Suprapubic skin (tissue), 4 donors: ENCODE data around the gene INSL3. TPM values are rescaled to one million over a fixed set of nuclear protein-coding genes. Genes with fewer than 3 reads are reported as not detected.

ENCODE experiments used
- DNase-seq, 2 donors: peaks; one replicate each; pipeline ENCODE4 v3.0.0-alpha.2; 2019; ENCODE audit warnings: low spot score in 2 of 2
- H3K27ac ChIP-seq: fragments of 200-600 bp; sonication (generic); one replicate; pipeline ENCODE4 v1.5.1; 2019
- H3K27me3 ChIP-seq: fragments of 200-600 bp; sonication (generic); one replicate; pipeline ENCODE4 v1.5.1; 2019
- H3K36me3 ChIP-seq: fragments of 200-600 bp; sonication (generic); one replicate; pipeline ENCODE4 v1.5.1; 2019
- H3K4me1 ChIP-seq: fragments of 200-600 bp; sonication (generic); one replicate; pipeline ENCODE4 v1.5.1; 2019
- H3K4me3 ChIP-seq: fragments of 200-600 bp; sonication (generic); one replicate; pipeline ENCODE4 v1.5.1; 2019; ENCODE audit warnings: mild to moderate bottlenecking
- H3K9me3 ChIP-seq: fragments of 200-600 bp; sonication (generic); one replicate; pipeline ENCODE4 v1.5.1; 2019
- EP300 ChIP-seq: sonication (generic); formaldehyde crosslinking; IDR thresholded peaks from one replicate; pipeline ENCODE4 v1.6.1; 2017; ENCODE audit warnings: antibody characterized with exemption
- POLR2A ChIP-seq, 2 donors: fragments of 450-650 bp; IDR thresholded peaks; one replicate each; pipeline ENCODE4 v1.6.1; 2017; ENCODE audit warnings: antibody characterized with exemption in 2 of 2, mild to moderate bottlenecking in 2 of 2, moderate library complexity in 2 of 2
- POLR2AphosphoS5 ChIP-seq, 3 donors: sonication (generic); formaldehyde crosslinking; IDR thresholded peaks; one replicate each; pipeline ENCODE4 v1.6.1; 2017; ENCODE audit warnings: antibody characterized with exemption in 3 of 3
- WGBS: methylation state at CpG from one replicate; pipeline ENCODE4 v1.1.5; 2018; 5-methylcytosine and 5-hydroxymethylcytosine counted together
- total RNA-seq, 4 donors: library from RNA; depleted of rRNA; stranded (reverse); fragments of >200 nt; gene quantifications; one replicate each; pipeline ENCODE4 v1.1.0, GENCODE V29; 2016
- TF ChIP-seq, protein P1 (sequence below), 2 donors: fragments of 200-600 bp in 1 of 2; fragments of 450-650 bp in 1 of 2; sonication (generic) in 1 of 2; IDR thresholded peaks; one replicate each; pipeline ENCODE4 v1.5.1; 2016 to 2019; ENCODE audit warnings: antibody characterized with exemption in 2 of 2, mild to moderate bottlenecking in 1 of 2, moderate library complexity in 1 of 2

Gene INSL3, protein sequence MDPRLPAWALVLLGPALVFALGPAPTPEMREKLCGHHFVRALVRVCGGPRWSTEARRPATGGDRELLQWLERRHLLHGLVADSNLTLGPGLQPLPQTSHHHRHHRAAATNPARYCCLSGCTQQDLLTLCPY
- not detected for total RNA-seq

DNA sequence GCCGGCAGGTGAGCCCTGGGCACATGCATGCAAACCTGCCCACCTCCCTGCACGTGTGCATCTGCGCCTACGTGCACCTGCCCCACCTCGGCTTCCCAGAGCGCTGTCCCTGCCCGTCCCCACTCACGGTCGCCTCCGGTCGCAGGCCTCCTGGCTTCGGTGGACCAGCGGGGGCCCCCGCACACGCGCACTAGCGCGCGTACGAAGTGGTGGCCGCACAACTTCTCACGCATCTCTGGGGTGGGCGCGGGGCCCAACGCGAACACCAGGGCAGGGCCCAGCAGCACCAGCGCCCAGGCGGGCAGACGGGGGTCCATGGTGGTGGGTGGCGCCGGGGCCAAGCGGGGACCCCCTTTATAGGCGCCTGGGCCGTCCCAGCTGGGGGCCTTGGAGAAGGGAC is at the start of gene INSL3:
Gene INSL3 (minus strand): TSS at position 330 of the 400 bp plus-strand sequence. CDS start 13 bp downstream, at position 317.
- DNase-seq, result no peak
- no peaks in the 10 kb centered on the region for H3K36me3 ChIP-seq
- no peak within 1 kb of the TSS for H3K27ac ChIP-seq
- H3K27me3 ChIP-seq, result peaks cover 19% of the 10 kb centered on the region
- H3K9me3 ChIP-seq, result no peaks in the 10 kb centered on the region
- no peak within 1 kb of the TSS for H3K4me3 ChIP-seq
- TF ChIP-seq EP300, result no peak
- TF ChIP-seq, protein P1, sequence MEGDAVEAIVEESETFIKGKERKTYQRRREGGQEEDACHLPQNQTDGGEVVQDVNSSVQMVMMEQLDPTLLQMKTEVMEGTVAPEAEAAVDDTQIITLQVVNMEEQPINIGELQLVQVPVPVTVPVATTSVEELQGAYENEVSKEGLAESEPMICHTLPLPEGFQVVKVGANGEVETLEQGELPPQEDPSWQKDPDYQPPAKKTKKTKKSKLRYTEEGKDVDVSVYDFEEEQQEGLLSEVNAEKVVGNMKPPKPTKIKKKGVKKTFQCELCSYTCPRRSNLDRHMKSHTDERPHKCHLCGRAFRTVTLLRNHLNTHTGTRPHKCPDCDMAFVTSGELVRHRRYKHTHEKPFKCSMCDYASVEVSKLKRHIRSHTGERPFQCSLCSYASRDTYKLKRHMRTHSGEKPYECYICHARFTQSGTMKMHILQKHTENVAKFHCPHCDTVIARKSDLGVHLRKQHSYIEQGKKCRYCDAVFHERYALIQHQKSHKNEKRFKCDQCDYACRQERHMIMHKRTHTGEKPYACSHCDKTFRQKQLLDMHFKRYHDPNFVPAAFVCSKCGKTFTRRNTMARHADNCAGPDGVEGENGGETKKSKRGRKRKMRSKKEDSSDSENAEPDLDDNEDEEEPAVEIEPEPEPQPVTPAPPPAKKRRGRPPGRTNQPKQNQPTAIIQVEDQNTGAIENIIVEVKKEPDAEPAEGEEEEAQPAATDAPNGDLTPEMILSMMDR (IDR thresholded peaks at IDR 0.05), result no peak
- TF ChIP-seq POLR2AphosphoS5 (IDR thresholded peaks at IDR 0.05), result no peak
- TF ChIP-seq POLR2A (IDR thresholded peaks at IDR 0.05), result no peak
- H3K4me1 ChIP-seq, result no peaks in the 10 kb centered on the region
- WGBS, result 79% methylated on average over 7 of the region's 34 CpGs

DNA sequence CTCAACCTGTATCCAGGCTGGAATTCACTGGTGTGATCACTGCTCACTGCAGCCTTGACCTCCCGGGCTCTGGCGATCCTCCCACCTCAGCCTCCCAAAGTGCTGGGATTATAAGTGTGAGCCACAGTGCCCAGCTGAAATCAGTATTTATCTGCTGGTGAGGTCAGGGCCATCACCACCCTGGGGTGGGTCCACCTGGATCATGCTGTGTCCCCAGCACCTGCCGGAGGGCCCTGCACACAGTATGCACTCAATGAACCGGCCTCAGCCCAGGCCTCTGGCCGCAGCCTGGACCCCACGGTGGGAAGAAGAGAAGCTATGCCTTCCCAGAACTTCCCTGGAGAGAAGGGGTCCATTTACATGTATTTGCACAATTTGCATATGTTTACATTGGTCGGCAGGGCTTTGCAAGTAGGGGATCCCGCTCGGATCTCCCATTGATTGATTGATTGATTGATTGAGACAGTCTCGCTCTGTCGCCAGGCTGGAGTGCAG is 47.8 kb upstream of the INSL3 start:
- DNase-seq, result no peak
- Histone ChIP-seq H3K27ac (no peak overlapping the region), H3K9me3 (no peaks in the 10 kb centered on the region), H3K36me3 (peaks cover 17% of the 10 kb centered on the region), H3K4me1 (peaks cover 29% of the 10 kb centered on the region), H3K4me3 (no peak overlapping the region), H3K27me3 (peaks cover 53% of the 10 kb centered on the region)
- WGBS, result 59% methylated on average over 11 of the region's 11 CpGs
- TF ChIP-seq, protein P1 (IDR thresholded peaks at IDR 0.05), result no peak
- TF ChIP-seq EP300, result no peak
- no peak for TF ChIP-seq POLR2A (IDR thresholded peaks at IDR 0.05)
- no peak for TF ChIP-seq POLR2AphosphoS5 (IDR thresholded peaks at IDR 0.05)

DNA sequence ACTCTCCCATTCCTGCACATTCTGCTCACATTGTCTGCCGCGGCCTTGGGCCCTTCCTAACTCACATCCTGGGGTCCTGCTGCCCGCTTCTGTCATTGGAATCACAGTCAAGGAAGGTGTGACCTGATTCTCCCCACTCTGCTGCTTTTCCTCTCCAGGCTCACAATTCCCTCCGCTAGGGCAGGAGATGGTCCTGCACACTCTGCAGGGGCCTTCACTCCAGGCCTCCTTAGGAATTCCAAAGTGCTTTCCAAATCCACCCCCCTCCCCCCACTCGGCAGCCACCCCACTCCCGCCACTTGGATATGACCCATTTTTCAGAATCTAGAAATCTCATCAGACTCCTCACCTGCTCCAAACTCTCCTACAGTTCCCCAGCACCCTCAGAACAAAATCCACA is 47.4 kb upstream of the INSL3 start:
- Histone ChIP-seq H3K9me3 (no peaks in the 10 kb centered on the region), H3K4me3 (no peak overlapping the region), H3K36me3 (peaks cover 22% of the 10 kb centered on the region), H3K27ac (no peak overlapping the region), H3K27me3 (peaks cover 48% of the 10 kb centered on the region), H3K4me1 (peaks cover 24% of the 10 kb centered on the region)
- WGBS, result 69% methylated on average over 6 of the region's 6 CpGs
- TF ChIP-seq, protein P1 (IDR thresholded peaks at IDR 0.05), result no peak
- no peak for TF ChIP-seq POLR2AphosphoS5 (IDR thresholded peaks at IDR 0.05)
- TF ChIP-seq POLR2A (IDR thresholded peaks at IDR 0.05), result no peak
- no peak for TF ChIP-seq EP300
- no peak for DNase-seq

DNA sequence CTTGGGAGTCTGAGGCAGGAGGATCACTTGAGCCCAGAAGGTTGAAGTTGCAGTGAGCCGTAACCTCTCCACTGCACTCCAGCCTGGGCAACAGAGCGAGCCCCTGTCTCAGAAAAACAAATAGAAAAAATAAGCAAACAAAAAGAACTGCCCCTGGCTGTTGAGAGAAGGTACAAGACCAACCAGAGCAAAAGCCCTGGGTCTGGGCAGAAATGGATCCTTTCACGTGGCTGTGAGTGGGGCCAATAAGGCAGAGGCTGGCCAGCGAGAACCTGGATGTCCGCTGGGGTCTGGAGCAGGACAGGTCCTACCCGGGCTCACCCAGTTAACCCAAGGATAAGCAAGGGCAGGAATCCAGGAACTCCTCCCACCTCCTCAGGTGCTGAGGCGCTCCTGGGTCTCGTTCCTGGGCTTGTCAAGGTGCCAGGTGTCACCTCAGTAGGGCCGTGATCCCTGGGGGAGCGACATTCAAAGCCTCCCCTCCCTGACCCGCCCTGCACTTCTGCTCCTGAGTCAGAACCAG is 45.7 kb upstream of the INSL3 start:
- DNase-seq, result no peak
- peaks cover 15% of the 10 kb centered on the region for H3K4me1 ChIP-seq
- no peak overlapping the region for H3K4me3 ChIP-seq
- 62% methylated on average over 10 of the region's 11 CpGs for WGBS
- peaks cover 31% of the 10 kb centered on the region for H3K27me3 ChIP-seq
- TF ChIP-seq EP300, result no peak
- H3K36me3 ChIP-seq, result peaks cover 38% of the 10 kb centered on the region
- H3K27ac ChIP-seq, result no peak overlapping the region
- no peaks in the 10 kb centered on the region for H3K9me3 ChIP-seq

DNA sequence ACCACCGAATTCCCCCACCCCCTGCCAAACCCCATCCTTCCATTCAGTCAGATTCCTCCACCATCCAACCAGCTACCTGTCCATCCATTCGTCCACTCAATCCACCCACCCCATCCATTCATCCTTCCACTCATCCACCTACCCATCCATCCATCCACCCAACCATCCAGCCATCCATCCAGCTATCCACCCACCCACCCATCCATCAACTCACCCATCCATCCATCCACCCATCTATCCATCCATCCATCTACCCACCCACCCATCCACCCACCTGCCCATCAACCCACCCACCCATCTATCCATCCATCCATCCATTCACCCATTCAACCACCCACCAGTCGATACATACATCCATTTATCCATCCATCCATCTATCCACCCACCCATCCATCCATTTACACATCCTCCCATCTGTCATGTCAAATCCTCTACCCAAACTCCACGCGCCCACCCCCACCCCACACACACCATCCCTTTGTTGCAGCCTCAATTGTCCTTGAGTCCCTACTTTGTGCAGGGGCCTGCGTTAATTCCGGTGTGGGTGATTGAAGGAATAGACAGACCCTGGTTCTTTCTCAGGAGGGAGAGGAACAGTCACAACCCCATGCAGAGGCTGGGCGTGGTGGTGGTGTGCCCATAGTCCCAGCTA is 45.1 kb upstream of the INSL3 start:
- 91% methylated on average over 8 of the region's 8 CpGs for WGBS
- H3K27ac ChIP-seq, result no peak overlapping the region
- TF ChIP-seq EP300, result no peak

More for the DNA sequence above, 45.1 kb upstream of the INSL3 start:
- H3K4me1 ChIP-seq, result peaks cover 16% of the 10 kb centered on the region
- H3K9me3 ChIP-seq, result no peaks in the 10 kb centered on the region
- H3K36me3 ChIP-seq, result peaks cover 44% of the 10 kb centered on the region
- H3K27me3 ChIP-seq, result peaks cover 26% of the 10 kb centered on the region
- no peak for DNase-seq
- H3K4me3 ChIP-seq, result no peak overlapping the region
